ENCODE results near the gene NOTUM. TPM values are rescaled to one million over a fixed set of nuclear protein-coding genes. Genes with fewer than 3 reads are reported as not detected.

NOTUM gene
- total and polyA plus RNA-seq, 2 donors (not counting 3 experiments of a cell fraction or from before 2014, with no cell fraction given): not detected

DNA sequence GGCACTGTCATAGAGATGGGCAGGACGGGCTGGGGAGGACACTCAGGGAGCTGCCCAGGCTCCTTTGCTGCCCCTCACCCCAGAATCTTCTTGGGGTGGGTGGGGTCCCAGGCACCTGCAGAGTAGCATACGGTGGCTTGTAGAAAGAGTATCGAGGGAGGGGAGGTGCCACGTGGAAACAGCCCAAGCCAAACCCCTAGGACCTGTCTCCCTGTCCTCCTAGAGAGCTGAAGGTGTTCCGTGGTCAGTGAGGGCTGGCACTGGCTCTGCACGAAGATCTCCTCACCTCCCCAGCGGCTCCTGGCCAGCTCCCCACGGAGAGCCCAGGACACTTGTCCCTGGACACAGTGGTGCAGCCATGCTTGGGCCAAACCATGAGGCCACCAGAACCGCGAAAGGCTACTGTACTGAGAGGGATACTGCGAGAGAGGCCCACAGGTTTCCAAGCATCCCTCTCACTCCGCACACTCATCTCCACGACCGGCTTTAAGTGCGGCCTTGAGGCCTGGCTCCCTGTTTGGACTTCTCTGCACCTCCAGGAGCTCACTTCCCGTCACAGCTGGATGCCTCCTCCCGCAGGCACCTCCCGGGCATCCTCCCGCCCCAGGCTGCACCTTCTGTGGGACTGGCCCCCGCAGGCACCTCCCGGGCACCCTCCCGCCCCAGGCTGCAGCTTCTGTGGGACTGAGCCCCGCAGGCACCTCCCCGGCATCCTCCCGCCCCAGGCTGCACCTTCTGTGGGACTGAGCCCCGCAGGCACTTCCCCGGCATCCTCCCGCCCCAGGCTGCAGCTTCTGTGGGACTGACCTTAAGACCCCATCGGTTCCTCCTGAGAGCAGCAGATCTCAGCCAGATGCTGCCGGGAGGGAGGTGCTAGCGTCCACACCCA lies 31.5 kb downstream of the NOTUM start:
- no peaks in the 10 kb centered on the region for H3K9me3 ChIP-seq (replicated peaks; ENCODE audit: control insufficient read depth, insufficient read depth, low read length)
- ChIA-PET CTCF (interaction anchor here (0.6 to 2.1 kb wide), 5 partner anchors 7 to 90 kb away, joined by 3 to 8 read pairs (median 5); partner anchors contain the start of gene PYCR1), POLR2A (no interaction called here)
- intact Hi-C loops (cut with micrococcal nuclease) (loop anchor here (5.0 kb wide), 1 partner anchor 73 kb away; no protein-coding TSS in a partner anchor), dilution Hi-C loops (cut with MboI; ENCODE audit: extremely low pct_ligation_motif_present, low sequenced_read_pairs) (no loop called here)
- no peak overlapping the region for H2AFZ ChIP-seq (ENCODE audit: low read depth, low read length)
- no peaks in the 10 kb centered on the region for H4K20me1 ChIP-seq (replicated peaks; ENCODE audit: control insufficient read depth, extremely low read depth, insufficient read depth, low read length)
- no peaks in the 10 kb centered on the region for H3K27me3 ChIP-seq (ENCODE audit: control insufficient read depth in 2 of 2, insufficient read depth in 2 of 2, low read length in 2 of 2)
- BruUV-seq (replicated peaks): no TSS peak
- no peak overlapping the region for H3K4me3 ChIP-seq (replicated peaks in 1 of 3; ENCODE audit: insufficient read depth in 1 of 3, low read depth in 1 of 3, low read length in 3 of 3)
- H3K36me3 ChIP-seq (ENCODE audit: control insufficient read depth in 2 of 2, extremely low read depth in 1 of 2, insufficient read depth in 2 of 2, low read length in 2 of 2): peaks cover 0 to 5% of the 10 kb centered on the region in 2 experiments
- peaks cover 25% of the 10 kb centered on the region for H3K79me2 ChIP-seq (ENCODE audit: control insufficient read depth, insufficient read depth, low read length)
- TF ChIP-seq, protein P1, sequence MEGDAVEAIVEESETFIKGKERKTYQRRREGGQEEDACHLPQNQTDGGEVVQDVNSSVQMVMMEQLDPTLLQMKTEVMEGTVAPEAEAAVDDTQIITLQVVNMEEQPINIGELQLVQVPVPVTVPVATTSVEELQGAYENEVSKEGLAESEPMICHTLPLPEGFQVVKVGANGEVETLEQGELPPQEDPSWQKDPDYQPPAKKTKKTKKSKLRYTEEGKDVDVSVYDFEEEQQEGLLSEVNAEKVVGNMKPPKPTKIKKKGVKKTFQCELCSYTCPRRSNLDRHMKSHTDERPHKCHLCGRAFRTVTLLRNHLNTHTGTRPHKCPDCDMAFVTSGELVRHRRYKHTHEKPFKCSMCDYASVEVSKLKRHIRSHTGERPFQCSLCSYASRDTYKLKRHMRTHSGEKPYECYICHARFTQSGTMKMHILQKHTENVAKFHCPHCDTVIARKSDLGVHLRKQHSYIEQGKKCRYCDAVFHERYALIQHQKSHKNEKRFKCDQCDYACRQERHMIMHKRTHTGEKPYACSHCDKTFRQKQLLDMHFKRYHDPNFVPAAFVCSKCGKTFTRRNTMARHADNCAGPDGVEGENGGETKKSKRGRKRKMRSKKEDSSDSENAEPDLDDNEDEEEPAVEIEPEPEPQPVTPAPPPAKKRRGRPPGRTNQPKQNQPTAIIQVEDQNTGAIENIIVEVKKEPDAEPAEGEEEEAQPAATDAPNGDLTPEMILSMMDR (IDR thresholded peaks at IDR 0.05; ENCODE audit: extremely low read depth in 1 of 2, insufficient read depth in 1 of 2, low read depth in 1 of 2, low read length in 2 of 2): no peak
- TF ChIP-seq JUN (IDR thresholded peaks at IDR 0.05; ENCODE audit: borderline replicate concordance, insufficient read depth, insufficient read length, low read depth) (no peak), POLR2AphosphoS5 (IDR thresholded peaks at IDR 0.05; ENCODE audit: insufficient read depth, low read depth, low read length) (no peak), MYC (IDR thresholded peaks at IDR 0.05; ENCODE audit: low read depth, low read length) (no peak), EZH2 (IDR thresholded peaks at IDR 0.05; ENCODE audit: borderline replicate concordance, low read depth, low read length, severe bottlenecking) (no peak), FOS (IDR thresholded peaks at IDR 0.05; ENCODE audit: borderline replicate concordance, insufficient read depth, low read length) (no peak), POLR2A (IDR thresholded peaks at IDR 0.05; ENCODE audit: low read depth, low read length) (no peak), GATA2 (IDR thresholded peaks at IDR 0.05; ENCODE audit: insufficient read depth, insufficient read length, low read depth, low read length) (no peak)
- TF ChIP-seq, protein P2, sequence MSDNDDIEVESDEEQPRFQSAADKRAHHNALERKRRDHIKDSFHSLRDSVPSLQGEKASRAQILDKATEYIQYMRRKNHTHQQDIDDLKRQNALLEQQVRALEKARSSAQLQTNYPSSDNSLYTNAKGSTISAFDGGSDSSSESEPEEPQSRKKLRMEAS (IDR thresholded peaks at IDR 0.05; ENCODE audit: insufficient read depth, insufficient read length): no peak
- H3K9me1 ChIP-seq (replicated peaks; ENCODE audit: control insufficient read depth, extremely low read depth, insufficient read depth, low read length): no peaks in the 10 kb centered on the region
- DNase-seq (ENCODE audit: low read depth, low spot score) (no peak), FAIRE-seq (no peak)
- H3K4me2 ChIP-seq (ENCODE audit: insufficient read depth, low read length): no peak overlapping the region
- H3K27ac ChIP-seq (ENCODE audit: insufficient read depth, low read depth, low read length): no peak overlapping the region
- peaks cover 9% of the 10 kb centered on the region for H3K4me1 ChIP-seq (ENCODE audit: control insufficient read depth, extremely low read depth, insufficient read depth, low read length)
- H3K9ac ChIP-seq (replicated peaks; ENCODE audit: extremely low read depth, insufficient read depth, low read length): no peak overlapping the region

Data from endothelial cell of umbilical vein (primary cell).